Measurements from ENCODE around the gene AFF4. TPM values are rescaled to one million over a fixed set of nuclear protein-coding genes. Genes with fewer than 3 reads are reported as not detected.

AFF4 gene
- polyA plus RNA-seq, 3 donors, result 9.7 to 17.7 (median 17.6) TPM

DNA sequence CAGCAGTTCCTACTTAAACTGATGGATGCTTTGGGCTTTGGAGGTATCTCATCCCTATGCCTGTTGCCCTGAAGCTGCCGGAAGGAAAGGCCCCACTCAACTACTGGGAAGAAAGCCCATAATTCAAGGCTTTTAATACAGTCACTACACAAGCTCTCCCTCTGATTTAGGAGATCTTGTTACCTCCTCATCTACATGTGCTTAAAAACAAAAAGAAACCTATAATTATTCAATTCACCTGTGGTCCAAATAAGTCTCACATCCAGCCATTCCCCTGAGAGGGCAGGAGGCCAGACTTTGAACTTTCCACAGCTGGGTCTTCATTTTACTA, 90.7 kb downstream of the AFF4 start:
- DNase-seq, result no peak
- Histone ChIP-seq H4K20me1 (ENCODE audit: insufficient read depth, low read length) (no peaks in the 10 kb centered on the region), H3K27ac (ENCODE audit: low read depth in 1 of 2, low read length in 2 of 2) (no peak overlapping the region), H3K4me1 (ENCODE audit: control insufficient read depth in 1 of 2, insufficient read depth in 2 of 2, low read length in 2 of 2) (peaks cover 0 to 2% of the 10 kb centered on the region in 2 donors), H3K36me3 (replicated peaks in 1 of 2; ENCODE audit: control insufficient read depth in 1 of 2, insufficient read depth in 2 of 2, low read length in 2 of 2) (peaks cover 20 to 87% of the 10 kb centered on the region in 2 donors), H3K4me3 (replicated peaks in 1 of 3; ENCODE audit: low read depth in 2 of 3, low read length in 3 of 3) (no peak overlapping the region), H3K27me3 (ENCODE audit: control insufficient read depth in 2 of 2, insufficient read depth in 2 of 2, low read length in 2 of 2) (no peaks in the 10 kb centered on the region), H3K4me2 (replicated peaks; ENCODE audit: extremely low read depth, low read length, poor library complexity, severe bottlenecking) (no peak overlapping the region), H2AFZ (ENCODE audit: insufficient read depth, low read depth, low read length, poor library complexity, severe bottlenecking) (no peak overlapping the region), H3K79me2 (ENCODE audit: insufficient read depth, low read length) (peaks cover under 1% of the 10 kb centered on the region), H3K9ac (ENCODE audit: insufficient read depth, low read length, poor library complexity, severe bottlenecking) (no peak overlapping the region), H3K9me3 (replicated peaks in 1 of 2; ENCODE audit: control insufficient read depth in 1 of 2, insufficient read depth in 1 of 2, low read length in 2 of 2) (no peaks in the 10 kb centered on the region)
- WGBS (ENCODE audit: insufficient coverage), result 100% methylated on average over 1 of the region's 1 CpG
- intact Hi-C loops (cut with micrococcal nuclease), result no loop called here
- no peaks in the 10 kb centered on the region for H3K9me3 Mint-ChIP-seq
- no peaks in the 10 kb centered on the region for H3K4me1 Mint-ChIP-seq
- peak overlapping the region in 2 of 7 donors; percentile 19 to 26 for H3K27ac Mint-ChIP-seq
- H3K27me3 Mint-ChIP-seq (ENCODE audit: low read depth in 3 of 3), result peaks cover 0 to 2% (median 2%) of the 10 kb centered on the region in 3 donors
- no peak overlapping the region for H3K4me3 Mint-ChIP-seq
- TF ChIP-seq, protein P1, sequence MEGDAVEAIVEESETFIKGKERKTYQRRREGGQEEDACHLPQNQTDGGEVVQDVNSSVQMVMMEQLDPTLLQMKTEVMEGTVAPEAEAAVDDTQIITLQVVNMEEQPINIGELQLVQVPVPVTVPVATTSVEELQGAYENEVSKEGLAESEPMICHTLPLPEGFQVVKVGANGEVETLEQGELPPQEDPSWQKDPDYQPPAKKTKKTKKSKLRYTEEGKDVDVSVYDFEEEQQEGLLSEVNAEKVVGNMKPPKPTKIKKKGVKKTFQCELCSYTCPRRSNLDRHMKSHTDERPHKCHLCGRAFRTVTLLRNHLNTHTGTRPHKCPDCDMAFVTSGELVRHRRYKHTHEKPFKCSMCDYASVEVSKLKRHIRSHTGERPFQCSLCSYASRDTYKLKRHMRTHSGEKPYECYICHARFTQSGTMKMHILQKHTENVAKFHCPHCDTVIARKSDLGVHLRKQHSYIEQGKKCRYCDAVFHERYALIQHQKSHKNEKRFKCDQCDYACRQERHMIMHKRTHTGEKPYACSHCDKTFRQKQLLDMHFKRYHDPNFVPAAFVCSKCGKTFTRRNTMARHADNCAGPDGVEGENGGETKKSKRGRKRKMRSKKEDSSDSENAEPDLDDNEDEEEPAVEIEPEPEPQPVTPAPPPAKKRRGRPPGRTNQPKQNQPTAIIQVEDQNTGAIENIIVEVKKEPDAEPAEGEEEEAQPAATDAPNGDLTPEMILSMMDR (IDR thresholded peaks at IDR 0.05), result no peak
- H3K36me3 Mint-ChIP-seq, result peaks cover 42 to 66% of the 10 kb centered on the region in 2 donors

DNA sequence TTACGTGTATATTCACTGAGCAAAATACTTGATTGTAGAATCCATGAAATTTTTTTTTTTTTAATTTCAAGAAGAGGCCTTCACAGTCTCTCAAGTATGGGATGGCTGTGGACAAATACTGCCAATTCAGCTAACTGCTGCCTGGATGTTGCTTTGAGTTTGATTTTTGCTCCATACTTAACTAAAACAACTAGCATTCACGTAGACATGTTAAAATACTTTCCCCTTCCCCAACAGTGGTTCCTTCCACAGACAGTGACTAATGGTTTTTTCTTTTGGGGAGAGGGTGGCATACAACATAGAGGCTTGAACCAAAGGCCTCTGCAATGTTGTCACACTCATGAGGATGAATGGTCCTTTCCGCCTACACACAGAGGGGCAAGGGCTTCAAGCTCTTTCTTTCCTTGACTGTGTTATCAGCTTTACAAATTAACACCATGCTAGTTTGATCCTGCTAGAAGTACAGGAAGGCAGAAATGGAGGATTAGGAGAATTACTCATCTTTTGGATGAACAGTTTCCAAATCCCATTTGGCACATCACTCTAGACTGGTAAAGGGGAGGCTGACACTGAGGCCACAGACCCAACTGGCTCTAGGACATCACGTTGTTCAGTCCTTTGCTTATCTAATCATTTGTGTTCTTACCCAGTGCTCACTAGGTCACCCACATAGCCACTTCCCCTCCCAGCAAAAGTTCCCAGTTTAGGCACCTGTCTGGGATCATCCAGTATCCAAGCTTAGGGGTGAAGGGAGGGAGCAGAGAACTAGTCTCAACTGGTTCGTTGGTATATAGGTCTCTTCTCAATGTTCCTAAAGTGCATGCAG, 91.8 kb downstream of the AFF4 start:
- Histone ChIP-seq H3K27ac (ENCODE audit: low read depth in 1 of 2, low read length in 2 of 2) (no peak overlapping the region), H3K4me2 (replicated peaks; ENCODE audit: extremely low read depth, low read length, poor library complexity, severe bottlenecking) (no peak overlapping the region), H3K9me3 (replicated peaks in 1 of 2; ENCODE audit: control insufficient read depth in 1 of 2, insufficient read depth in 1 of 2, low read length in 2 of 2) (no peaks in the 10 kb centered on the region), H3K4me1 (ENCODE audit: control insufficient read depth in 1 of 2, insufficient read depth in 2 of 2, low read length in 2 of 2) (peaks cover 7 to 12% of the 10 kb centered on the region in 2 donors), H4K20me1 (ENCODE audit: insufficient read depth, low read length) (no peaks in the 10 kb centered on the region), H3K79me2 (ENCODE audit: insufficient read depth, low read length) (peaks cover 11% of the 10 kb centered on the region), H3K27me3 (ENCODE audit: control insufficient read depth in 2 of 2, insufficient read depth in 2 of 2, low read length in 2 of 2) (no peaks in the 10 kb centered on the region), H3K36me3 (replicated peaks in 1 of 2; ENCODE audit: control insufficient read depth in 1 of 2, insufficient read depth in 2 of 2, low read length in 2 of 2) (peaks cover 21 to 79% of the 10 kb centered on the region in 2 donors), H2AFZ (ENCODE audit: insufficient read depth, low read depth, low read length, poor library complexity, severe bottlenecking) (no peak overlapping the region), H3K4me3 (replicated peaks in 1 of 3; ENCODE audit: low read depth in 2 of 3, low read length in 3 of 3) (no peak overlapping the region), H3K9ac (ENCODE audit: insufficient read depth, low read length, poor library complexity, severe bottlenecking) (no peak overlapping the region)
- TF ChIP-seq, protein P1 (IDR thresholded peaks at IDR 0.05), result no peak
- no peak for DNase-seq
- 100% methylated on average over 2 of the region's 5 CpGs for WGBS (ENCODE audit: insufficient coverage)
- Mint-ChIP-seq H3K36me3 (peaks cover 43 to 67% of the 10 kb centered on the region in 2 donors), H3K4me1 (peaks cover 8% of the 10 kb centered on the region), H3K4me3 (no peak overlapping the region), H3K27me3 (ENCODE audit: low read depth in 3 of 3) (peaks cover 0 to 2% (median 2%) of the 10 kb centered on the region in 3 donors), H3K27ac (peak overlapping the region in 3 of 7 donors; percentile 8 to 43 (median 42)), H3K9me3 (no peaks in the 10 kb centered on the region)
- intact Hi-C loops (cut with micrococcal nuclease), result no loop called here
